IPS-18c (cell line): ENCODE data around the gene ZNF484.
"Not testable (repeated sequence)": the region's sequence is repeated elsewhere in the genome, so short reads cannot be mapped to it uniquely, and the experiment has no call there.

Source experiments
- H3K4me3 ChIP-seq: 2 replicates; pipeline ENCODE4 v1.7.0; 2013; ENCODE audit warnings: low read depth, mild to moderate bottlenecking, low read length, moderate library complexity; ENCODE audit not compliant: insufficient read depth
- H3K9me3 ChIP-seq: one replicate; pipeline ENCODE4 v1.6.1; 2013; ENCODE audit warnings: mild to moderate bottlenecking, low read length, moderate library complexity; ENCODE audit not compliant: control insufficient read depth, insufficient read depth

The ZNF484 gene

GRCh38 chr9:92875373-92875772 lies 2.5 kb downstream of the ZNF484 start:
- Histone ChIP-seq H3K9me3 (no peaks in the 10 kb centered on the region), H3K4me3 (no peak overlapping the region)

- Histone ChIP-seq H3K4me3 (no peak overlapping the region), H3K9me3 (no peaks in the 10 kb centered on the region)
Measured at GRCh38 chr9:92870289-92870688, 7.5 kb downstream of the ZNF484 start.

DNA sequence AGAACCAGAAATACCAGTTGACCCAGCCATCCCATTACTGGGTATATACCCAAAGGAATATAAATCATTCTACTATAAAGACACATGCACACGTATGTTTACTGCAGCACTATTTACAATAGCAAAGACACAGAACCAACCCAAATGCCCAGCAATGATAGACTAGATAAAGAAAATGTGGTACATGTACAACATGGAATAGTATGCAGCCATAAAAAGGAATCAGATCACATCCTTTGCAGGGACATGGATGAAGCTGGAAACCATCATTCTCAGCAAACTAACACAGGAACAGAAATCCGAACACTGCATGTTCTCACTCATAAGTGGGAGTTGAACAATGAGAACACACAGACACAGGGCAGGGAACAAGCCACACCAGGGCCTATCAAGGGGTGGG lies 11.2 kb downstream of the ZNF484 start:
- H3K4me3 ChIP-seq, H3K9me3 ChIP-seq: not testable (repeated sequence)

DNA sequence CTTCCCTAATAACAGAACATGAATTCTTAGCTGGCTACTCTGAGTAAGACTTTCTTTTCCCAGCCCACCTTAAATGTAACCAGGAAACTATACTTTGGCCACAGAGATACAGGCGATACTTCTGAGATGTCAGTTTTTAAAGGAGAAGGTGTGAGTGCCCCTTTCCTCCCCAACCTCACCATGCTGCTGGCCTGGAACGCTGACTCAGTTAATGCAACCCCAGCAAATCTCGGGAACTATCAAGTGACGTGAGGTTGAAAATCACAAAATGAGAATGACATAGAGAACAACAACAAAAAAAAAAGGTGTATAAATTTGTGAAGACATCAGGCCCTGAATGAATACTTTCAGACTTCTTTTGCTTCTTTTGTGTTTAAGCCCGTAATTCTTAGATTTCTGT lies 13.7 kb downstream of the ZNF484 start:
- H3K4me3 ChIP-seq, result no peak overlapping the region
- H3K9me3 ChIP-seq, result no peaks in the 10 kb centered on the region

GRCh38 chr9:92860867-92861266 lies 17.0 kb downstream of the ZNF484 start:
- Histone ChIP-seq H3K9me3 (no peaks in the 10 kb centered on the region), H3K4me3 (no peak overlapping the region)

DNA sequence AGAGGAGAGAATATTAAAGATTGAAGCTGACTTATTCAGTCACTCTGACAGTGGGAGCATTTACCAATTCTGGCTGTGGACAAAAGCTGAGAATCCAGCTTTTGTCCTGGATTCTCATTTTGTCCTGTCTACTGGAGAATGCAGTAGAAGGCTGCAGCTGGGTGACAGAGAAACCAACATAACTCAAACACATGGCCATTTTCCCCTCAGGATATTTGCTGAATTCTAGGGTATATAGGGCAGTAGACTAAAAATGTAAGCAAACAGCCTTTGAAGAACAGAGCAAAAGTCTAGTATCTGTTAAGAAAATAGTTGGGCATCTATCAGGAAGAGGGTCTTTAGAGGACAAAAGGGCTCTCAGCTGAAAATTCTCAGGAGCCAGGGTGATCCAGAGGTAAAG lies 20.6 kb downstream of the ZNF484 start:
- Histone ChIP-seq H3K9me3 (no peaks in the 10 kb centered on the region), H3K4me3 (no peak overlapping the region)

- peaks cover 4% of the 10 kb centered on the region for H3K9me3 ChIP-seq
- H3K4me3 ChIP-seq, result no peak overlapping the region
Measured at GRCh38 chr9:92853716-92854115, 24.1 kb downstream of the ZNF484 start.

DNA sequence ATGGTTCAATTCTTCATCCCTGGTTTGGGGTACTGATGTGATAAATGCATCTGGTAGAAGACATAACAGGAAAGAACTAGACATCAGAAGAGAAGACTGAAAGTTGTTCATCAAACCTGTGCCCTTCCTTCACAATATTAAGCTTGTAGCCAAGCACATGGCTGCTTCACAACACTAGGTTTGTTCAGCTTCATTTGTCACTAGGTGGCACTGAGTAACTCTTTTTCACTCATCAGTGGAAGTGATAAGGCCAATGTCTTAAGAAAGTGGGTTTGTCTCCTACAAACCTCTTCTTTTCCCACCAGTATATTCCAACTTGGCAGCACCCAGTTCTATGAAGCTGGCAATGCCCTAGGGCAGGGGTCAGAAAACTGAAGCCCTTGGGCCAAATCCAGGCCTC lies 26.9 kb downstream of the ZNF484 start:
- Histone ChIP-seq H3K4me3 (no peak overlapping the region), H3K9me3 (peaks cover 9% of the 10 kb centered on the region)

DNA sequence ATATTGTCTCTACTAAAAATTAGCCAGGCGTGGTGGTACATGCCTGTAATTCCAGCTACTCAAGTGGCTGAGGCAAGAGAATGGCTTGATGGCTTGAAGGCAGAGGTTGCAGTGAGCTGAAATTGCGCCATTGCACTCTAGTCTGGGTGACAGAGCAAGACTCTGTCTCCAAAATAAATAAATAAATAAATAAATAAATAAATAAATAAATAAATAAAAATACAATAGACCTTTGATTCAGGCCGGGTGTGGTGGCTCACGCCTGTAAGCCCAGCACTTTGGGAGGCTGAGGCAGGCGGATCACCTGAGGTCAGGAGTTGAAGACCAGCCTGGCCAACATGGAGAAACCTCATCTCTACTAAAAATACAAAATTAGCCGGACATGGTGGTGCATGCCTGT lies 29.1 kb downstream of the ZNF484 start:
- H3K4me3 ChIP-seq, H3K9me3 ChIP-seq: not testable (repeated sequence)

- Histone ChIP-seq H3K9me3 (peaks cover 9% of the 10 kb centered on the region), H3K4me3 (no peak overlapping the region)
Measured at GRCh38 chr9:92846662-92847145, 31.1 kb downstream of the ZNF484 start.

DNA sequence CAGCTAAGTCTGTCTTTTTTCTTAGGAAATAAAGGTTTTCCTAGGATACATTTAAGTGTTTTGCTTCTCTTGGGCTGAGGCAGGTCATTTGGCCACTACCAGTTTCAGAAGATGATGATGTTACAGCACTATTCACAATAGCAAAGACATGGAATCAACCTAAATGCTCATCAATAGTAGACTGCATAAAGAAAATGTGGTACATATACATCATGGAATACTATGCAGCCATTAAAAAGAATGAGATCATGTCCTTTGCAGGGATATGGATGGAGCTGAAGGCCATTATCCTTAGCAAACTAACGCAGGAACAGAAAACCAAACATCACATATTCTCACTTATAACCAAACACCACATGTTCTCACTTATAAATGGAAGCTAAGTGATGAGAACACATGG lies 39.4 kb downstream of the ZNF484 start:
- H3K4me3 ChIP-seq, H3K9me3 ChIP-seq: not testable (repeated sequence)

GRCh38 chr9:92837191-92837590 lies 40.6 kb downstream of the ZNF484 start:
- Histone ChIP-seq H3K4me3 (no peak overlapping the region), H3K9me3 (peaks cover 4% of the 10 kb centered on the region)

DNA sequence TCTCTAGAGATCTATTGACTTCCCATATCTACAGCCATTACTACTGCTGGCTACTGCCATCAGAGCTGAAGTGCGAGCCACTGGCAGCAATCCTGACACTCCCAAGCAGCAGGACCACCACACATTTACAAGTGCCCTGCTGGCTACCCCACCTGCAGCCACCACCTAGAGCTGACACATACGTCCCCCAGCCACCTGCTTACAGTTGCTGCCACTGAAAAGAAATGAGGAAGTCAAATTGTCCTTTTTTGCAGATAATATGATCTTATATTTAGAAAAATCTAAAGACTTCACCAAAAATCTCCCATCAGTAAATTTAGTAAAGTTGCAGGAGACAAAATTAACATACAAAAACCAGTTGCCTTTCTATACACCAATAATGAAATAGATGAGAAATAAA lies 48.4 kb downstream of the ZNF484 start:
- H3K9me3 ChIP-seq, result no peaks in the 10 kb centered on the region
- no peak overlapping the region; the same call in 1 of the 2 replicates for H3K4me3 ChIP-seq

GRCh38 chr9:92825065-92825464 lies 52.8 kb downstream of the ZNF484 start:
- not testable (repeated sequence) for H3K4me3 ChIP-seq, H3K9me3 ChIP-seq

GRCh38 chr9:92820964-92821363 lies 56.9 kb downstream of the ZNF484 start:
- H3K4me3 ChIP-seq, result no peak overlapping the region

DNA sequence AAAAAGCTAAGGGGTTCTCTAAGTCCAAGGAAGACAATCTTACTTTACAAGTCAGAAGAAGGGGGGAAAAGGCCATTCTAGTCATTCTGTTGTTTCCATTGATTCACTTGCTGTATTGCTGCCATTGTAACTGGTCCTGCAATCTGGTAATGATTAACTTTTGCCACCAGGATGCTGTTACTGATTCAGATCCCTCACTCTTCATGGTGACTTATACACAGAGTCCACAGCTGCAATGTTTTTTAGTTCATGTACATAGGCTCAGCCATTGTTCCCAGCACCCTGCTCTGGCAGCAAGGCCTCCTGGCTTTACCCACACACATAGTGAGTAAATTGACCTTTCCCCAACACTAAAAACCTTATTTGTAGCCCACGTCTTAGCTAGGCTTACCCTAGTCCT lies 57.9 kb downstream of the ZNF484 start:
- not testable (repeated sequence) for H3K9me3 ChIP-seq, H3K4me3 ChIP-seq

More at GRCh38 chr9:92820964-92821363, 56.9 kb downstream of the ZNF484 start:
- H3K9me3 ChIP-seq, result no peaks in the 10 kb centered on the region

GRCh38 chr9:92809629-92810326 lies 68.1 kb downstream of the ZNF484 start:
- peak overlapping the region; percentile 56 for H3K4me3 ChIP-seq
- H3K9me3 ChIP-seq, result not testable (repeated sequence)

- peak overlapping the region; percentile 56 for H3K4me3 ChIP-seq
- H3K9me3 ChIP-seq, result no peaks in the 10 kb centered on the region
Measured at GRCh38 chr9:92808726-92809451, 68.9 kb downstream of the ZNF484 start.
